GM21717 (cell line): ENCODE results near the gene MAML1.
"Not testable (repeated sequence)": the region's sequence is repeated elsewhere in the genome, so short reads cannot be mapped to it uniquely, and the experiment has no call there.

Experiments
- ATAC-seq: cut with Tn5 transposase; IDR thresholded peaks from one replicate; pipeline ENCODE4 v1.9.1; 2021; ENCODE audit warnings: mild to moderate bottlenecking, moderate library complexity; ENCODE audit not compliant: unreplicated experiment

The MAML1 gene, protein sequence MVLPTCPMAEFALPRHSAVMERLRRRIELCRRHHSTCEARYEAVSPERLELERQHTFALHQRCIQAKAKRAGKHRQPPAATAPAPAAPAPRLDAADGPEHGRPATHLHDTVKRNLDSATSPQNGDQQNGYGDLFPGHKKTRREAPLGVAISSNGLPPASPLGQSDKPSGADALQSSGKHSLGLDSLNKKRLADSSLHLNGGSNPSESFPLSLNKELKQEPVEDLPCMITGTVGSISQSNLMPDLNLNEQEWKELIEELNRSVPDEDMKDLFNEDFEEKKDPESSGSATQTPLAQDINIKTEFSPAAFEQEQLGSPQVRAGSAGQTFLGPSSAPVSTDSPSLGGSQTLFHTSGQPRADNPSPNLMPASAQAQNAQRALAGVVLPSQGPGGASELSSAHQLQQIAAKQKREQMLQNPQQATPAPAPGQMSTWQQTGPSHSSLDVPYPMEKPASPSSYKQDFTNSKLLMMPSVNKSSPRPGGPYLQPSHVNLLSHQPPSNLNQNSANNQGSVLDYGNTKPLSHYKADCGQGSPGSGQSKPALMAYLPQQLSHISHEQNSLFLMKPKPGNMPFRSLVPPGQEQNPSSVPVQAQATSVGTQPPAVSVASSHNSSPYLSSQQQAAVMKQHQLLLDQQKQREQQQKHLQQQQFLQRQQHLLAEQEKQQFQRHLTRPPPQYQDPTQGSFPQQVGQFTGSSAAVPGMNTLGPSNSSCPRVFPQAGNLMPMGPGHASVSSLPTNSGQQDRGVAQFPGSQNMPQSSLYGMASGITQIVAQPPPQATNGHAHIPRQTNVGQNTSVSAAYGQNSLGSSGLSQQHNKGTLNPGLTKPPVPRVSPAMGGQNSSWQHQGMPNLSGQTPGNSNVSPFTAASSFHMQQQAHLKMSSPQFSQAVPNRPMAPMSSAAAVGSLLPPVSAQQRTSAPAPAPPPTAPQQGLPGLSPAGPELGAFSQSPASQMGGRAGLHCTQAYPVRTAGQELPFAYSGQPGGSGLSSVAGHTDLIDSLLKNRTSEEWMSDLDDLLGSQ

DNA sequence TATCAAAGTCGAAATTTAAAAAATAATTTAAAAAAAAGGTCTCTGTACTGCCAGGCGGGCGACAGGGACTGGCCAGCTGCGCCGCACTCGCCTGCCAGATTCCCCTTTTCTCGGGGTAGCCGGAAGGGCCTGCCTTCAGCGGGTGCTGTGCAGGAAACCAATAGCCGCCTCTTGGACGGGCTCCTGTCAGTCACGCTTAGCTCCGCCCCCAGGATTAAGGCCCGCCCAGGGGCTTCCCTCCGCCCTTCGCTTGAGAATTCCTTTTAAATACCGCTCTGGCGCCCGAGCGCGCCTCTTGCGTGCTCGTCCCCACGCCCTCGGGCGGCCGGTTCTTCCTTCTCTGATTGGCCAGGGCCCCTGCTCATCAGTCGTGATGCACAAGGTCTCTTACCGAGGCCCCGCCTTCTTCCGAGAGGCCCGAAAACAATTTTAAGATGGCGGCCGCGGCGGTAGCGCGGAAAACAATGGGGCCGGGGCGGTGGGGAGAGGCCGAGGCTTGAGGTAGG, at the start of gene MAML1:
TSS of gene MAML1 (plus strand) at position 411 of the 506 bp plus-strand sequence. CDS start 291 bp downstream, outside the sequence.
- peak; percentile 95 for ATAC-seq

DNA sequence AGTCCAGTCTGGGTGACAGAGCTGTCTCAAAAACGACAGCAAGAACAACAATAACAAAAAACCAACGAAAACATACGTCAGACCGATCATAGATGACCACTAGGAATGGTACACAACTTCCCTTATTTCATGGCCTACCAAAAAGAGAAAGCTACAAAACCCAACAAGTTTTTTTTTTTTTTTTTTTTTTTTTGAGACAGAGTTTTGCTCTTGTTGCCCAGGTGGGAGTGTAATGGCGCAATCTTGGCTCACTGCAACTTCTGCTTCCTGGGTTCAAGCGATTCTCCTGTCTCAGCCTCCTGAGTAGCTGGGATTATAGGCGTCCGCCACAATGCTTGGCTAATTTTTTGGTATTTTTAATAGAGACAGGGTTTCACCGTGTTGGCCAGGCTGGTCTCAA, 43.4 kb upstream of the MAML1 start:
- ATAC-seq: not testable (repeated sequence)

DNA sequence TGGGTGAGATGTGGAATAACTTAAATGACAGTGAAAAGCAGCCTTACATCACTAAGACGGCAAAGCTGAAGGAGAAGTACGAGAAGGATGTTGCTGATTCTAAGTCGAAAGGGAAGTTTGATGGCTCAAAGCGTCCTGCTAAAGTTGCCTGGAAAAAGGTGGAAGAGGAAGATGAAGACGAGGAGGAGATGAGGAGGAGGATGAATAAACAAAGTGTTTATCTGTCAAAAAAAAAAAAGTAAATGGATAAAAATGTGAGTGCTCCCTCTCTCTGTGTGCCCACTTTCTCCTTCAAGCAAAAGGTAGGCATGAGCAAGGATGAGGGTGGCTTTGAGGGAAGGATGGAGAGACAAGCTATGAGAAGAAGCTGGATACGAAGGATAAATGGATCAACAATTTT, 38.1 kb upstream of the MAML1 start:
- ATAC-seq: no peak

DNA sequence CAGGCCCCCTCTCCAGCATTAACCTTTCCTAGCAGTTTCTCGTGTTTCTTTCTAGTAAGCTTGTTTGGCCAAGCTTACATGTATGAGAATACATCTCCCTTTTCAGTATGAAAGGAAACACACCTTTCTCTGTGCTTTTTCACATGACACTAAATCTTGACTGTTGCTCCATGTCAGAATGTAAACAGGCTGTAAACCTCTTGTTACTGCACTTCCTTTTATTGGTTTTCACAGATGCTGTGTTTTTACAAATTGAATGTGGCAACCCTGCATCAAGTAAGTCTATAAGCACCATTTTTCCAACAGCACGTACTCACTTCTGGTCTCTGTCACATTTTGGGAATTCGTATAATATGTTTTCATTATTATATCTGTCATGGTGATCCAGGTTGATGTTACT, 36.0 kb upstream of the MAML1 start:
- no peak for ATAC-seq

DNA sequence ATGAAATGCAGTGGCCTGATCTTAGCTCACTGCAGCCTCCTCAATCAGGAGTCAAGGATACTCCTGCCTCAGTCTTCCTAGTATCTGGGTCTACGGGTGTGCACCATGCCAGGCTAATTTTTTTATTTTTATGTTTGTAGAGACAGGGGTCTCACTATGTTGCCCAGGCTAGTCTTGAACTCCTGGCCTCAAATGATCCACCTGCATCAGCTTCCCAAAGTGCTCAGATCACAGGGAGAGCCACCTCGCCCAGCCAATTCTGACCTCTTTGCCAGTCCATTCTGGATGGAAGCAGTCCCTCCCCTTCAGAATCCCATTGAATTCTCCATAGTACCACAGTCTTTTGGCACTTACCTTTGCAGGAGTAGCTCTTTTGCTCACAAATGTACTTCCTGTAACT, 35.5 kb upstream of the MAML1 start:
- ATAC-seq: no peak

DNA sequence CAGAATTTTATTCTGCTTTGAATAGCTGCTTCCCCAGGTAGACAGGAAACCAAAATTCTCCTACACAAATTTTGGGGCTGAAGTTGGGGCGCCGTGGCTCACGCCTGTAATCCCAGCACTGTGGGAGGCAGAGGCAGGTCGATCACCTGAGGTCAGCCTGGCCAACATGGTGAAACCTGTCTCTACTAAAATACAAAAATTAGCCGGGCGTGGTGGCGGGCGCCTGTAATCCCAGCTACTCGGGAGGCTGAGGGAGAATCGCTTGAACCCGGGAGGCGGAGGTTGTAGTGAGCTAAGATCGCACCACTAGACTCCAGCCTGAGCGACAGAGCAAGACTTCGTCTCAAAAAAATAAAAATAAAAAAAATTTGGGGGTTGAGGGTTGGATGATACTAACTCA, 35.1 kb upstream of the MAML1 start:
- ATAC-seq: not testable (repeated sequence)

DNA sequence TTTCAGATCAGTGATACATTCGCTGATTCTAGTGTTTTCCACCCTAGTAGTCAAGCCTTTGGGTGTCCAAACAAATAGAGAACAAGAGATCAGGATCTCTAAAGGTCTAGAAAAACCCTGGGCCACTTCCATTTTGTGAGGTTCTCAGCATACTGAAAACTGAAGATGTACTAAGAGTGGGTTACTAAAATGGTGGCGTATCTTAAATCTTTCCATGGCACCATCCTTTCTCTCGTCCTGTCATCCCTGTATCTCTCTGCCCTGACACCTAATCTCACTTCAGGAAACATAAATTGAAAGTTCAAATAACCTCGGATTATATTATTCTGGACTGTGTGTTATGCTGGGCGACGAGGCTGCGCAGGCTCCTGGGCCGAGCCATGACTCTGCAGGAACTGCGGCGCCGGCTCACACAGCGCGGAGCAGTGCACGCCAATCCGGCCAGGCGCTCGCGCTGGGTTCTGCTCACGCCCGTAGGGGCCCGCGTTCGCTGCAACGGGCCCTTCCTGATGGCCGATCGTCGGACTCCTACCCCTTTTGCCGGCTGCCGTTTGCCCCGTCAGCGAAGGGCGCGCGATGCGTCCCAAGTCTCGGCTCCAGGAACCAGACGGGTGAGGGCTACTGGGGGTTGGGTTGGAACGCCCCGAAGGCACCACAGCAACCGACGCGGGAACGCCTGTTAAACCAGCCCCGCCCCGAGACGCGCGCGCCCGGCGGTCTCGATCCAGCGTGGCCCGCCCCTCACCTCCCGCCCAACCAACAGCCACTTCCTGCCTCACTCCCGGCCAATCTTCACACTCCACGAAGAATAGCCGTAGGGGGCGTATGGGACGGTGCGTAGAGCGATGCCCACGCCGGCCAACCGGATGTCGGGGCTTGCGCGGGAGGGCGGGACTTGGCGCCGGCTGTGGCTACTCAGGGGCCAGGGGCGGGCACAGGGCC, 34.4 kb upstream of the MAML1 start:
- peak; percentile 92 for ATAC-seq

DNA sequence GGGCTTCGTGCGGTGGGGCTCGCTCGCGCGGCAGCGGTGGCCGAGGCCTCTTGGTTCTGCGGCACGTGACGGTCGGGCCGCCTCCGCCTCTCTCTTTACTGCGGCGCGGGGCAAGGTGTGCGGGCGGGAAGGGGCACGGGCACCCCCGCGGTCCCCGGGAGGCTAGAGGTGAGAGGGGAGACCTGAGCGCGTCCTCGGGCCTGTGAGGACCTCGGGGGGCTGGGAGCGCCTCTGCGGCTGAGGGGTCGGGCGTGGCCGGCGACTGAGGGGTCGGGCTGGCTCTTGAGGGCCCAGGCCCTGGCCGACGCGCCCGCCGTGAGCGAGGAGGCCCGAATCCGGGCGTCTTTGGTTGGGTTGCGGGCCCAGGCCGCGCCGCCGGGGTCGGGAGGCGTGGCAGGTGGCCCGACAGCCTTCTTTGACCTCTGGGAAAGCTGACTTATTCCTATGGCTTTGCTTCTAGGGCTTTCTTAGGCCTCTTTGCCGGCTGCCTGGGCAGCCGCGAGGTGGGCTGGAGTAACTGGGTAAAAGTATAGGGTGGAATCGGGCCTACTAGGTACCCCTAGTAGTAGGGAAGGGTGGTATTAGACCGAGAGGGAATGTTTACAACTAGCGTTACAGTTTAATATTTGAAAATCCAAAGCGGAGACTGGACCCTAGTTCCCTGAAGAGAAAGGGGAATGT, 33.5 kb upstream of the MAML1 start, which contains the start of gene CANX:
TSS of gene CANX (plus strand) at position 33 of the 681 bp plus-strand sequence. CDS start 6,715 bp downstream, outside the sequence.
- peak; percentile 11 for ATAC-seq

DNA sequence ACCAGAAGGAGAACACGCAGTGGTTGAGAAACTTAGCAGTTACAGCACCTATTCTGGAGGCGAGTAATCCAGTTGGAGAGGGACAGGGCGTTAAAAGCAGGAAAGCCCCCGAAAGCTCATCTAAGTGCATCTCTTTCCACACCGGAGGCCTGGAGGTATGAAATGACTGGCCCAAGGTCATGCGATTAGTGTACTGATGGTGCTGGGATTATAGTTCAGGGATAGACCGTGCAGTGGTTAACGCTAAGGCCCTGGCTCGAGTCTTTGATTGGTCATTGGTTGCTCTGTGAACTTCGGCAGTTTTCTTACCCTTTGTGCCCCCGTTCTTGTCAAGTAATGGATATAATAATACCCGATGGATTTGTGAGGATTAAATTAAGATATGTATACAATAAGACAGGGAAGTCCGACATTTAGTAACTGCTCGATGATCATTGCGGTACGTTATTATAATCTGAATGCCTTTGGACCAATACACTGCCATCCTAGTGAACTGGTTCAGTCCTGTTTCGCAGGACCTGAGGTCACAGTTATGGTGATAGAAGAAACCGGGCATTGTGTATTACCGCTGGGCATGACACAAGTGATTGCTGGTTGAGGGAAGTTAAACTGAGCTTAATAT, 32.9 kb upstream of the MAML1 start:
- ATAC-seq: peak; percentile 19

DNA sequence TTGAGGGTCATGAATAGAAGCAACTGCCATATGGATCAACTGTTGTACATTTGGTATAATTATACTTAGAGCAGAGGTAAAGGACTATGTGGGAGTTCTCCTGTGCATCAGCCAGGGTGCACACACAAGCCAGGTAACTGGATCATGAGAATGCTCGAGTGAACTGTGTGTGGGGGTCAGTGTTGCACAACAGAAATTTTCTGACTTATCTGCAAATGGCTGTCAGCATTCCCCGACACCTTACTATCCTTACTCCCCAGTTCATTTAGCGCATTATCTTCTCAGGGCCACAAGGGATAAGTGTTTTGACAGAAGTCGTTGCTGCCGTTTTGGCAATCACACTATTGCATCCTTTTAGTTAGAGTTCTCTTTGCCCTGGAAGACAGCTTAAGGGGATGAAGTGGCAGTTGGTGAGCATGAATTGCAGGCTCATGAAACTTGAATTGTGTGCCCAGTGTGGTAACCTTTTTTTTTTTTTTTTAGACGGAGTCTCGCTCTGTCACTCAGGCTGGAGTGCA, 32.2 kb upstream of the MAML1 start:
- no peak for ATAC-seq

DNA sequence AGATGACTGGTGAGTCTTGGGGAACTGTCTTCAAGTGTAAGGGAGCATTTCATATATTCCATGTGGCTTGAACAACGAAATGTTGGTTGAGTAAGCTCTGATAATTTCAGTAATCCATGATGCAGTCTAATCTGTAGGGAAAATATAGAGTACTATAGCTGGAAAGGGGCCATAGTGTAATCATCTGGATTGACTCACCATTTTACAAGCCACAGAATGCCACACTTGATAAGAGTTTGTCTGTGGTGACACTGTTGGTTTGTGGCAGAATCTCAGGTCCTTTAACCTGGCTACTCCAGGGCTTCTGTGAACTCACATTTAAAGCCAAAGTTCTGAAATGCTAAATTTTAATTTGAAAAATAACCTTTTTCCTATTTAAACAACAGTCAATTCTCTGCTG, 16.3 kb upstream of the MAML1 start:
- ATAC-seq: no peak

DNA sequence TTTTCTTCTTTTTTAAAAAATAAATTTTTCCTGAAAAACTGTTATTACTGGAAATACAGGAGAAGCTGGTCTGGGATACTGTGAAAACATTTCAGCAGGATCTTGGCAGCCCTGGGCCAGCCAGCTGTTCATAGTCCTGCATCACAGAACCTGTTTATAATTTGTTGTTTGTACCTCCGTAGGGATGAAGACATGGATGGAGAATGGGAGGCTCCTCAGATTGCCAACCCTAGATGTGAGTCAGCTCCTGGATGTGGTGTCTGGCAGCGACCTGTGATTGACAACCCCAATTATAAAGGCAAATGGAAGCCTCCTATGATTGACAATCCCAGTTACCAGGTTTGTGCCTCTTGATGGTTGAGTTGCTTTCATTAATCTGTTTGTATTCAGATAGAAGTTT, 12.4 kb upstream of the MAML1 start:
- ATAC-seq: no peak

DNA sequence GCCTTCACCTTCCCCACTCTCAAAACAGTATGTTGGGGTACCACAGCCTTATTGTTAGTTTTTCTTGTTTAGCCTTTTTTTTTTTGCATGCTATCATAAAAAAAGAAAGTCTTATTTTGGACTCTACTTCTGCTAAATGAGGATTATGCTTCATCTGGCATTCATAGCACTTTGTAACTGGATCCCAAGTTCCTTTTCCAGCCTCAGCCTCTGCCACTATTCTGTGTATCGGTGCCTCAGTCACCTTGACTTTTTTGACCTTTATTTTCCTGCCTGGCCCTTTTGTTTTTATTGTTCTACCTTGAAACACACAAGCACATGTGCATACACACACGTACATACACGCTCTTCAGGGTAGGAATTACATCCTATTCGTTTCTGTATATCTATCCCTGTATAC, 8.5 kb upstream of the MAML1 start:
- no peak for ATAC-seq

DNA sequence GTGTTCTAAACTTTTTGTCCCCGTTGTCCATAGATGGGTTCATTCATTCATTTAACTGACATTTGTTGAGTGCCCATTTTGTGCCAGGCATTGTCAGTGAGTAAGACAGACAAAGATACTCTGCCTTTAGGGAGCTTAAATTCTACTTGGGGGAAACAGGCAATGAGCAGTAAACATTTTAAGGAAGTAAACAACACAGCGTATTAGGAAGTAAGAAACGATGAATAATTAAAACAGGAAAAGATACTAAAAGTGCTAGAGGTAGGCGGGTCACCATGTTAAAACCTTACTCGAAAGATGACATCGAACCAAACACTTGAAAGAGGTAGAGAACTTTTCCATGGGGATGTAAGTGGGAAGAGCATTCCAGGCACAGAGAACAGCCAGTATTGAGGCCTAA, 5.5 kb upstream of the MAML1 start:
- no peak for ATAC-seq

DNA sequence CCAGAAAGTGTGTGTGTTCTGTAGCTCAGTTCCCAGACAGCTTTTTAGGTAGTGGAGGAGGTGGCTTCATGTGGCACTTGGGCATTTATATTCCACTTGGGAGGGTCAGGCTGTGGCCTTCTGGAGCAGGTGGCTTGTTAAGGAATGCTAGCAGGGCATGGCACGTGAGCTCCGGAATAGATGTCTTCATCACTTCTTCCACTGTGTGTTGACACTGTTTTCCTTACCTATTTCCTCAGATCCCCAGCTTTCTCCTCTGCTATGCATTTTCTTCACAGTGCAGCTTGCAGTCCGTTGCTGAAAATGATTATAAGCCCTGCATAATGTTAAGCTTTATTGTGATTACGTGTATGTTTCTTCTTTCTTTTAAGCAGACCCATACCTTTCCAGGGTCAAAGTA, 3.3 kb upstream of the MAML1 start:
- ATAC-seq: no peak

DNA sequence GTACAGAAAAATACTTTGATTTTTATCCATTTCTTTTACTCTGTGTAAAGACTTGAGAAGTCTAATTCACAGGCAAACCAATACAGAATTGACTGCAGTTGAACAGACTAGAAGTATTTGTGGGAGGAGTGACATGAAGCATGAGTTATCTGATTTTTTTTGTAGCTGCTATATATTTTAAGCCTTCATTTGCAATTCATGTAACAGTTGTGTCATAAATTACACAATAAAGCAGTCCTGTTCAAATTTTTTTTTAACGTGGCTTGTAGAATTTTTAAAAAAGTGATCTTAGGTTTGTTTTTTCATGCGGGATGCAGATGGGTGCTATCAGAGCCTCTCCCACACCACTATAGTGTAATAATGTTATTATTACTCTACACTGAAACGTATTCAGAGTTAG, 2.9 kb upstream of the MAML1 start:
- no peak for ATAC-seq

DNA sequence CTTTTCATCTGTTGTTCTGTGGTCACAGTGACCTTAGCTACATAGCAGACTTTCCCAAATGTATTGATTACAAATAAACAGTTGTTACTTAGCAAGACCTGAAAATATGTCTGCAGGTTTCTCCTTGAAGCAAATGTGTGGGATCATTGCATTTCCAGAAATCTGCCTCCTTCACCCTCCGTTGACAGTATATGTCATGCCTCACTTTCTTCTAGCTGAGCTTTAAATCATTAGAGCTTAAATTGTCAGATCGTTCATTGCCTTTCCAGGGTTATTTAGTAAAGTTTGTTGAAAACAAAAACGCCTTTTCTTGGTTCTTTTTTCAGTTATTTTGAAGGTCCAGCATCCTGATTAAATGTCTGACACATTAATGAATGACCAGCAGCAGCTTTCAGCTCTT, 2.3 kb upstream of the MAML1 start:
- ATAC-seq: no peak

DNA sequence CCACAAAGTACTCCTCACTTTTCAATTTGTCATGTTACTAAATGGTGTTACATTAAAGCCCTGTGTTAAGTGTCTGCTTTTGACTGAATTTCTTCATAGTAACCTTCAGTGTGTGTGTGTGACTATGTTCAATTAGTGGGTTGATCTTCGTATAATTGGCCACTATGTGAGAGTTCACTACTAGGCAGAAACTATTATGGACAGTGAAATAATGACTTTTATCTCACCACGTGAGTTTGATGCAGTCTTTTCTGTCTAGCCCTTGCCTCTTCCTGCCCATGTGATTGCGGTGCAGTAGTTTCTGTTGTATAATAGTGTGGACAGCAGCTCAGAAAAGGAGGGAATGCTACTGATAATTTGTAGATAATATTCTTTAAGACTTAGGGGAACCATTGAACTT, 1.8 kb upstream of the MAML1 start:
- ATAC-seq: no peak

DNA sequence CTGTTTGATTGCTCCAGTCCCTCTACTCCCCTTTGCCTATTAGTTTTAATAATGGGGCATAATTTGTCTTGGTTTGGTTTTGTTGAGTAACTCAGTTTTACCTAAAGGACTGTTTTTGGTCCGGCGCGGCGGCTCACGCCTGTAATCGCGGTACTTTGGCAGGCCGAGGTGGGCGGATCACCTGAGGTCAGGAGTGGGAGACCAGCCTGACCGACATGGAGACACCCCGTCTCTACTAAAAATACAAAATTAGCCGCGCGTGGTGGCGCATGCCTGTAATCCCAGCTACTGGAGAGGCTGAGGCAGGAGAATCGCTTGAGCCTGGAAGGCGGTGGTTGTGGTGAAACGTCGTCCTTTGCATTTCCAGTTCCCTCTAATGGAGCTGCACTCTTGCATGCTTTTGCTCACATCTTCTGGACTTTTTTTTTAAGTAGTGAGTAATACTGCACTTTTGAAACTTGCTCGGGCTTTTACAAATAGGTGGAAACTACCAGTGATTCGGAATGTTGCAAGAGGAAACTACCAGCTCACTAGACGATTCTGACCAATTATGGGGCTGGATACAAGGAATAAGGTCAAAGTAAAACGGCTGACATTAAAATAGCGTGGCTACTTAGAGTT, 721 bp upstream of the MAML1 start:
- peak; percentile 27 for ATAC-seq
